ENCODE results near the gene ORAI3.

GRCh38 chr16:30976486-30976885 is 27.6 kb downstream of the ORAI3 start:
- TF ChIP-seq GATA3 (IDR thresholded peaks at IDR 0.05; ENCODE audit: low read depth, low read length) (no peak), GATA2 (IDR thresholded peaks at IDR 0.05; ENCODE audit: low read depth, low read length) (no peak)

All from SH-SY5Y (cell line).